Cardiac muscle cell (in vitro differentiated cells and primary cell): ENCODE results near the gene SMARCE1. TPM values are rescaled to one million over a fixed set of nuclear protein-coding genes. Genes with fewer than 3 reads are reported as not detected.

ENCODE experiments used
- DNase-seq, 2 donors: peaks; one replicate each; pipeline versions ENCODE4 v3.0.0 to v3.0.0-alpha.2; 2010 to 2017; ENCODE audit warnings: low read depth in 1 of 2, low spot score in 1 of 2
- H3K27ac ChIP-seq: fragments of 200-600 bp; sonication (generic); 2 replicates; pipeline ENCODE4 v1.5.1; 2016
- H3K27me3 ChIP-seq: fragments of 200-600 bp; sonication (generic); 2 replicates; pipeline ENCODE4 v1.6.0; 2016; ENCODE audit warnings: control low read depth
- H3K36me3 ChIP-seq: fragments of 200-600 bp; sonication (generic); 2 replicates; pipeline ENCODE4 v1.5.1; 2016; ENCODE audit warnings: control low read depth
- H3K4me1 ChIP-seq: fragments of 200-600 bp; sonication (generic); 2 replicates; pipeline ENCODE4 v1.8.1; 2017; ENCODE audit warnings: low read depth, mild to moderate bottlenecking, mixed run types
- H3K4me3 ChIP-seq: fragments of 200-600 bp; sonication (generic); 2 replicates; pipeline ENCODE4 v1.5.1; 2016; ENCODE audit warnings: mild to moderate bottlenecking
- H3K9me3 ChIP-seq: fragments of 200-600 bp; sonication (generic); 2 replicates; pipeline ENCODE4 v1.5.1; 2017; ENCODE audit warnings: low read depth, mild to moderate bottlenecking, control low read depth
- CTCF ChIP-seq: IDR thresholded peaks from 2 replicates; pipeline ENCODE4 v1.5.1; 2012; ENCODE audit warnings: low read depth, mild to moderate bottlenecking, low read length
- polyA plus RNA-seq: library from polyadenylated mRNA; unstranded; fragments of >200 nt; fragmentation: Nextera tagmentation; extraction: Ambion mirVana; gene quantifications from 2 replicates; pipeline ENCODE4 v1.2.1, GENCODE V29; 2016
- total RNA-seq: library from RNA; depleted of rRNA; stranded (reverse); fragments of >200 nt; gene quantifications from 2 replicates; pipeline ENCODE4 v1.2.3, GENCODE V29; 2016

The SMARCE1 gene
- total and polyA plus RNA-seq, 2 experiments from 2014 or later: 192 to 195 TPM

- no peak for TF ChIP-seq CTCF
- no peaks in the 10 kb centered on the region for H3K27me3 ChIP-seq
- no peaks in the 10 kb centered on the region for H3K9me3 ChIP-seq
- no peak overlapping the region for H3K4me3 ChIP-seq
- no peak for DNase-seq
- H3K4me1 ChIP-seq: no peaks in the 10 kb centered on the region
- no peaks in the 10 kb centered on the region for H3K36me3 ChIP-seq
- H3K27ac ChIP-seq: no peak overlapping the region
Measured at GRCh38 chr17:40577611-40578065, 70.0 kb downstream of the SMARCE1 start.

GRCh38 chr17:40576113-40576740 lies 71.4 kb downstream of the SMARCE1 start:
- no peaks in the 10 kb centered on the region for H3K27me3 ChIP-seq
- H3K27ac ChIP-seq: no peak overlapping the region
- H3K36me3 ChIP-seq: no peaks in the 10 kb centered on the region
- H3K9me3 ChIP-seq: no peaks in the 10 kb centered on the region
- H3K4me1 ChIP-seq: no peaks in the 10 kb centered on the region
- H3K4me3 ChIP-seq: no peak overlapping the region
- TF ChIP-seq CTCF: no peak
- no peak for DNase-seq

Other genes with a start within 250 kb of the SMARCE1 start
- gene TOP2A, start 229.9 kb downstream of the SMARCE1 start, total RNA-seq: 11.1 and 127 TPM in 2 replicates
- 21.7 and 168 TPM in 2 replicates for gene TOP2A, start 229.9 kb downstream of the SMARCE1 start, polyA plus RNA-seq
- gene IGFBP4, start 204.4 kb downstream of the SMARCE1 start, total RNA-seq: 41.7 and 87.4 TPM in 2 replicates
- gene IGFBP4, start 204.4 kb downstream of the SMARCE1 start, polyA plus RNA-seq: 109 and 215 TPM in 2 replicates
- gene TNS4, start 146.2 kb downstream of the SMARCE1 start, total RNA-seq: not detected in 2 replicates
- not detected in 2 replicates for gene TNS4, start 146.2 kb downstream of the SMARCE1 start, polyA plus RNA-seq
- gene CCR7, start 82.3 kb downstream of the SMARCE1 start, total RNA-seq: 0.28 TPM in 1 of 2 replicates, not detected in the other
- 0.57 TPM in 1 of 2 replicates, not detected in the other for gene CCR7, start 82.3 kb downstream of the SMARCE1 start, polyA plus RNA-seq
- gene KRT222, start 17.4 kb upstream of the SMARCE1 start, total RNA-seq: 0.25 TPM in 1 of 2 replicates, not detected in the other
- gene KRT222, start 17.4 kb upstream of the SMARCE1 start, polyA plus RNA-seq: 0.29 TPM in 1 of 2 replicates, not detected in the other
- not detected in 2 replicates for gene KRT24, start 55.9 kb upstream of the SMARCE1 start, total RNA-seq
- gene KRT24, start 55.9 kb upstream of the SMARCE1 start, polyA plus RNA-seq: not detected in 2 replicates
- not detected in 2 replicates for gene KRT25, start 107.5 kb upstream of the SMARCE1 start, total RNA-seq
- gene KRT25, start 107.5 kb upstream of the SMARCE1 start, polyA plus RNA-seq: not detected in 2 replicates
- gene KRT26, start 124.4 kb upstream of the SMARCE1 start, total RNA-seq: not detected in 2 replicates
- gene KRT26, start 124.4 kb upstream of the SMARCE1 start, polyA plus RNA-seq: not detected in 2 replicates
- not detected in 2 replicates for gene KRT27, start 134.7 kb upstream of the SMARCE1 start, total RNA-seq
- gene KRT27, start 134.7 kb upstream of the SMARCE1 start, polyA plus RNA-seq: not detected in 2 replicates
- not detected in 2 replicates for gene KRT28, start 152.1 kb upstream of the SMARCE1 start, total RNA-seq
- not detected in 2 replicates for gene KRT28, start 152.1 kb upstream of the SMARCE1 start, polyA plus RNA-seq
- gene KRT10, start 174.8 kb upstream of the SMARCE1 start, total RNA-seq: 30.1 and 77.2 TPM in 2 replicates
- gene KRT10, start 174.8 kb upstream of the SMARCE1 start, polyA plus RNA-seq: 91.0 and 131 TPM in 2 replicates
- not detected in 2 replicates for gene KRT12, start 219.4 kb upstream of the SMARCE1 start, total RNA-seq
- not detected in 2 replicates for gene KRT12, start 219.4 kb upstream of the SMARCE1 start, polyA plus RNA-seq
- not detected in 2 replicates for gene KRT20, start 237.4 kb upstream of the SMARCE1 start, total RNA-seq
- not detected in 2 replicates for gene KRT20, start 237.4 kb upstream of the SMARCE1 start, polyA plus RNA-seq